ENCODE data around the gene ANKS6. TPM values are rescaled to one million over a fixed set of nuclear protein-coding genes. Genes with fewer than 3 reads are reported as not detected.

Gene ANKS6
- total RNA-seq, 6 donors from 2014 or later: 25.6 to 56.2 (median 34.2) TPM

- 66 to 69% methylated on average over 8 of the region's 8 CpGs for WGBS, 2 donors
- peak in 1 of 2 donors; percentile 57 for ATAC-seq (ENCODE audit: low FRiP score in 2 of 2)
- peak overlapping the region in 1 of 4 donors; percentile 40 for H3K27ac ChIP-seq
- peak in 1 of 6 experiments; percentile 12 for TF ChIP-seq CTCF (IDR thresholded peaks at IDR 0.05)
- no peak for TF ChIP-seq POLR2AphosphoS5 (IDR thresholded peaks at IDR 0.05)
- peak in 1 of 2 donors; percentile 60 for DNase-seq
- no peaks in the 10 kb centered on the region for H3K27me3 ChIP-seq
- peaks cover 0 to 11% (median 5%) of the 10 kb centered on the region in 4 donors for H3K4me1 ChIP-seq
- H3K9me3 ChIP-seq: no peaks in the 10 kb centered on the region
- H3K36me3 ChIP-seq: peaks cover 0 to 25% (median 6%) of the 10 kb centered on the region in 4 donors
- no peak overlapping the region for H3K4me3 ChIP-seq
Measured at GRCh38 chr9:98778711-98779530, 17.4 kb downstream of the ANKS6 start.

- no peak for ATAC-seq (ENCODE audit: low FRiP score in 2 of 2)
- WGBS, 2 donors: 95 to 96% methylated on average over 8 of the region's 8 CpGs
- H3K27me3 ChIP-seq: no peaks in the 10 kb centered on the region
- H3K4me1 ChIP-seq: peaks cover 0 to 11% (median 5%) of the 10 kb centered on the region in 4 donors
- peak overlapping the region in 1 of 4 donors; percentile 40 for H3K27ac ChIP-seq
- DNase-seq: no peak
- H3K4me3 ChIP-seq: no peak overlapping the region
- H3K9me3 ChIP-seq: no peaks in the 10 kb centered on the region
- TF ChIP-seq CTCF (IDR thresholded peaks at IDR 0.05): no peak
- TF ChIP-seq POLR2AphosphoS5 (IDR thresholded peaks at IDR 0.05): no peak
- no peak for TF ChIP-seq POLR2A (IDR thresholded peaks at IDR 0.05)
- TF ChIP-seq EP300 (IDR thresholded peaks at IDR 0.05): no peak
- peaks cover 0 to 26% (median 6%) of the 10 kb centered on the region in 4 donors for H3K36me3 ChIP-seq
Measured at GRCh38 chr9:98778251-98778650, 18.1 kb downstream of the ANKS6 start.

DNA sequence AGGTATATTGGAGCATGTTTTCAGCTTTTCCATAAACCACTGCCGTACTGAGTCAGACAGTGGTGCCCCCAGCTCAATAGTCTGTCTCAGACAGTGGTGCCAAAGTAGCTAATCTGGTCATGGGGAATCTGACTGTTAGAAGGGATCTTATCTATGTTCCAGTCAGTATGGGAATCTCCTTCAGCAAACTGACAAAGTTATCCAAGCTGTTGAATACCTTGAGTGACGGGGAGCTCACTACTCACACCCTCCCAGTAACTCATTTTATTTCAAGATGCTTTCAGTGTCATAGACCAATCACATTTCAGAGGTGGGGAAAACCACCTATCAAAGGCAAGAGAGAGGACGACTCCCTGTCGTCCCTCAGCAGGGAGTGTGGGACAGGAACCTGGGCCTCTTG is 18.7 kb downstream of the ANKS6 start:
- H3K9me3 ChIP-seq: no peaks in the 10 kb centered on the region
- TF ChIP-seq POLR2A (IDR thresholded peaks at IDR 0.05): no peak
- TF ChIP-seq EP300 (IDR thresholded peaks at IDR 0.05): no peak
- no peak for TF ChIP-seq CTCF (IDR thresholded peaks at IDR 0.05)
- no peak for TF ChIP-seq POLR2AphosphoS5 (IDR thresholded peaks at IDR 0.05)
- no peak overlapping the region for H3K27ac ChIP-seq
- no peaks in the 10 kb centered on the region for H3K27me3 ChIP-seq
- H3K4me1 ChIP-seq: peaks cover 0 to 11% (median 5%) of the 10 kb centered on the region in 4 donors
- no peak overlapping the region for H3K4me3 ChIP-seq
- 95 to 97% methylated on average over 4 of the region's 4 CpGs for WGBS, 2 donors
- H3K36me3 ChIP-seq: peaks cover 0 to 27% (median 12%) of the 10 kb centered on the region in 4 donors
- ATAC-seq (ENCODE audit: low FRiP score in 2 of 2) (no peak), DNase-seq (no peak)

DNA sequence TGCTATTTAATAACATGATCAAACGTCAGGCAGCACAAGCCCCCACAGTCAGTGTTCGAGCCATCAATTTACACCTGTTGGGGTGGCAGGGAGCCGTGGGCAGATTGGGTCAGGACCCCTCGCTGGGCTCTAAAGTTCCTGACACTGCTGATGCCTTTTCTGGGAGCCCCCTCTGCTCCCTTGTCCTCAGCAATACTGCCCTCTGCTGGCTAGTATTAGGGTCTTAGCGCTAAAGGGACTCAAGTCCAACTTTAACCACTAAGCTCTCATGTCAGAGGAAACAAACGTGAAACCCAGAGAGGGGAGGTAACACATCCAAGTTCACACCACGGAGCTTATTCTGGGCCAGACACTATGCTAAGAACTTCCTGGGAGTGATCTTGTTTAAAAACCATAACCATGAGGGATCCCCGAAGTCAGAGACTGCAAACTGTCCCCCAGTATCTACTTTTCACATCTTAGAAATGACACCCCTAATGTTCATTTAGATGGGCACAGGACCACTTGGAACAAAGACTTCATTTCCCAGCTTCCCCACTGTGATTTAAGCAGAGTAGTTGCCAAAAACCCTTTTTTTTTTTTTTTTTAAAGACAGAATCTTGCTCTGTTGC is 20.4 kb downstream of the ANKS6 start:
- WGBS, 2 donors: 43 to 63% methylated on average over 5 to 8 of the region's 8 CpGs
- no peak overlapping the region for H3K27ac ChIP-seq
- no peaks in the 10 kb centered on the region for H3K27me3 ChIP-seq
- H3K4me3 ChIP-seq: no peak overlapping the region
- ATAC-seq (ENCODE audit: low FRiP score in 2 of 2) (peak in 1 of 2 donors; percentile 60), DNase-seq (no peak)
- peaks cover 9 to 41% (median 25%) of the 10 kb centered on the region in 4 donors for H3K36me3 ChIP-seq
- TF ChIP-seq EP300 (IDR thresholded peaks at IDR 0.05): no peak
- no peak for TF ChIP-seq POLR2AphosphoS5 (IDR thresholded peaks at IDR 0.05)
- TF ChIP-seq POLR2A (IDR thresholded peaks at IDR 0.05): no peak
- TF ChIP-seq CTCF (IDR thresholded peaks at IDR 0.05): peak; percentile 19 to 63 (median 39)
- H3K4me1 ChIP-seq: peaks cover 0 to 9% (median 0%) of the 10 kb centered on the region in 4 donors
- H3K9me3 ChIP-seq: no peaks in the 10 kb centered on the region

Data from upper lobe of left lung (tissue), 6 donors.